Measurements from ENCODE around the gene DOK6. TPM values are rescaled to one million over a fixed set of nuclear protein-coding genes. Genes with fewer than 3 reads are reported as not detected.

The DOK6 gene
- total RNA-seq, 1 experiment from 2014 or later = 4.1 TPM

GRCh38 chr18:69780851-69781250, 380.2 kb downstream of the DOK6 start:
- Mint-ChIP-seq H3K9me3 (peaks cover 3% of the 10 kb centered on the region; the same call in 1 of the 2 replicates), H3K27ac (no peak overlapping the region), H3K36me3 (no peaks in the 10 kb centered on the region), H3K27me3 (ENCODE audit: low read depth) (no peaks in the 10 kb centered on the region), H3K4me3 (no peak overlapping the region), H3K4me1 (peaks cover 6% of the 10 kb centered on the region; the same call in 1 of the 2 replicates)
- ChIA-PET CTCF (no interaction called here), POLR2A (no interaction called here)
- no peak for DNase-seq (ENCODE audit: low spot score)
- no peak for TF ChIP-seq GTF2I (CRISPR knock-in tag; conservative IDR thresholded peaks at IDR 0.05)
- no peak for TF ChIP-seq ZNF317 (CRISPR knock-in tag; IDR thresholded peaks at IDR 0.05; ENCODE audit: borderline replicate concordance, low read depth)
- no peak for TF ChIP-seq SOX15 (CRISPR knock-in tag; IDR thresholded peaks at IDR 0.05)
- TF ChIP-seq, protein P1, sequence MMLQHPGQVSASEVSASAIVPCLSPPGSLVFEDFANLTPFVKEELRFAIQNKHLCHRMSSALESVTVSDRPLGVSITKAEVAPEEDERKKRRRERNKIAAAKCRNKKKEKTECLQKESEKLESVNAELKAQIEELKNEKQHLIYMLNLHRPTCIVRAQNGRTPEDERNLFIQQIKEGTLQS (CRISPR knock-in tag; conservative IDR thresholded peaks at IDR 0.05) = no peak
- no peak for TF ChIP-seq ZNF671 (CRISPR knock-in tag; IDR thresholded peaks at IDR 0.05)
- TF ChIP-seq, protein P2, sequence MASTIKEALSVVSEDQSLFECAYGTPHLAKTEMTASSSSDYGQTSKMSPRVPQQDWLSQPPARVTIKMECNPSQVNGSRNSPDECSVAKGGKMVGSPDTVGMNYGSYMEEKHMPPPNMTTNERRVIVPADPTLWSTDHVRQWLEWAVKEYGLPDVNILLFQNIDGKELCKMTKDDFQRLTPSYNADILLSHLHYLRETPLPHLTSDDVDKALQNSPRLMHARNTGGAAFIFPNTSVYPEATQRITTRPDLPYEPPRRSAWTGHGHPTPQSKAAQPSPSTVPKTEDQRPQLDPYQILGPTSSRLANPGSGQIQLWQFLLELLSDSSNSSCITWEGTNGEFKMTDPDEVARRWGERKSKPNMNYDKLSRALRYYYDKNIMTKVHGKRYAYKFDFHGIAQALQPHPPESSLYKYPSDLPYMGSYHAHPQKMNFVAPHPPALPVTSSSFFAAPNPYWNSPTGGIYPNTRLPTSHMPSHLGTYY (CRISPR knock-in tag; IDR thresholded peaks at IDR 0.05) = no peak
- TF ChIP-seq ZNF396 (CRISPR knock-in tag; IDR thresholded peaks at IDR 0.05; ENCODE audit: borderline replicate concordance) = no peak
- ATAC-seq = no peak

- Mint-ChIP-seq H3K4me1 (peaks cover 3% of the 10 kb centered on the region), H3K27ac (no peak overlapping the region), H3K36me3 (no peaks in the 10 kb centered on the region), H3K9me3 (peaks cover 3% of the 10 kb centered on the region; the same call in 1 of the 2 replicates), H3K4me3 (no peak overlapping the region), H3K27me3 (ENCODE audit: low read depth) (no peaks in the 10 kb centered on the region)
- DNase-seq (ENCODE audit: low spot score) = no peak
- ATAC-seq = no peak
- ChIA-PET CTCF (no interaction called here), POLR2A (no interaction called here)
- TF ChIP-seq USF1 (CRISPR knock-in tag; IDR thresholded peaks at IDR 0.05) = no peak
- no peak for TF ChIP-seq TEAD4 (CRISPR knock-in tag; IDR thresholded peaks at IDR 0.05)
- TF ChIP-seq ZNF416 (CRISPR knock-in tag; IDR thresholded peaks at IDR 0.05) = no peak
- TF ChIP-seq PRRX2 (CRISPR knock-in tag; IDR thresholded peaks at IDR 0.05) = no peak
- no peak for TF ChIP-seq TEAD1 (CRISPR knock-in tag; IDR thresholded peaks at IDR 0.05)
- no peak for TF ChIP-seq JUN (CRISPR knock-in tag; IDR thresholded peaks at IDR 0.05)
- TF ChIP-seq ZNF121 (CRISPR knock-in tag; IDR thresholded peaks at IDR 0.05) = no peak
These were observed 384.1 kb downstream of the DOK6 start for GRCh38 chr18:69784815-69785214.

DNA sequence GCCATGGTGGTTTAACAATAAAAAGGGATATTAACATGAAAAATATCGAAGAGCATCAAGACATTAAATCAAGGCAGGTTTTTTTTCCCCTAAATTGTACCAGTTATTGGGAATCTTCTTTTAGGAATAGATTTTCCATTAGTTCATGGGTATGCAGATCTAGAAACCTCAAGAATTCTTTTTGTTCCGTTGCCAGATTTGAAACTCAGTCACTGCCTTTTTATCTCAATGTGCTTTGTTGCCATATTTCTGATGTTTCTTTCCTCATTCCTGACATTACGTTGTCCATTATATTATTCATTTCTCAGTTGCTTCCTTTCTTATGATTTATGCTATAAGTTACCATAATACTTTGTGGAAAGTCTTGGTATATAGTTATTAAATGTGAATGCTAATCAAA, 384.8 kb downstream of the DOK6 start:
- POLR2A ChIA-PET = no interaction called here
- TF ChIP-seq, protein P2 (CRISPR knock-in tag; IDR thresholded peaks at IDR 0.05) = no peak
- TF ChIP-seq TEAD1 (CRISPR knock-in tag; IDR thresholded peaks at IDR 0.05) = no peak
- TF ChIP-seq GTF2I (CRISPR knock-in tag; conservative IDR thresholded peaks at IDR 0.05) = no peak
- no peak for TF ChIP-seq TEAD4 (CRISPR knock-in tag; IDR thresholded peaks at IDR 0.05)
- TF ChIP-seq HMGA2 (CRISPR knock-in tag; IDR thresholded peaks at IDR 0.05) = no peak
- TF ChIP-seq, protein P1 (CRISPR knock-in tag; conservative IDR thresholded peaks at IDR 0.05) = no peak
- no peak for TF ChIP-seq AFF4 (CRISPR knock-in tag; IDR thresholded peaks at IDR 0.05; ENCODE audit: borderline replicate concordance)
- no peak for TF ChIP-seq CREB1 (CRISPR knock-in tag; IDR thresholded peaks at IDR 0.05)
- no peak for TF ChIP-seq TCF7 (CRISPR knock-in tag; IDR thresholded peaks at IDR 0.05; ENCODE audit: low read depth)
- TF ChIP-seq, protein P3, sequence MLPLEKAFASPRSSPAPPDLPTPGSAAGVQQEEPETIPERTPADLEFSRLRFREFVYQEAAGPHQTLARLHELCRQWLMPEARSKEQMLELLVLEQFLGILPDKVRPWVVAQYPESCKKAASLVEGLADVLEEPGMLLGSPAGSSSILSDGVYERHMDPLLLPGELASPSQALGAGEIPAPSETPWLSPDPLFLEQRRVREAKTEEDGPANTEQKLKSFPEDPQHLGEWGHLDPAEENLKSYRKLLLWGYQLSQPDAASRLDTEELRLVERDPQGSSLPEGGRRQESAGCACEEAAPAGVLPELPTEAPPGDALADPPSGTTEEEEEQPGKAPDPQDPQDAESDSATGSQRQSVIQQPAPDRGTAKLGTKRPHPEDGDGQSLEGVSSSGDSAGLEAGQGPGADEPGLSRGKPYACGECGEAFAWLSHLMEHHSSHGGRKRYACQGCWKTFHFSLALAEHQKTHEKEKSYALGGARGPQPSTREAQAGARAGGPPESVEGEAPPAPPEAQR (CRISPR knock-in tag; IDR thresholded peaks at IDR 0.05) = no peak
- TF ChIP-seq E2F4 (CRISPR knock-in tag; IDR thresholded peaks at IDR 0.05; ENCODE audit: borderline replicate concordance, low read depth) = no peak
- Mint-ChIP-seq H3K9me3 (peaks cover 3% of the 10 kb centered on the region; the same call in 1 of the 2 replicates), H3K27me3 (ENCODE audit: low read depth) (no peaks in the 10 kb centered on the region), H3K36me3 (no peaks in the 10 kb centered on the region), H3K27ac (no peak overlapping the region), H3K4me3 (no peak overlapping the region), H3K4me1 (peaks cover 3% of the 10 kb centered on the region)
- DNase-seq (ENCODE audit: low spot score) (no peak), ATAC-seq (no peak)
- CTCF ChIA-PET = no interaction called here

Measured in WTC11 (cell line).